BLaER1 (cell line): ENCODE data around the gene FGF12.
A peak's percentile ranks its signal among the peaks of the same experiment; 100 is the strongest.

Experiments used
- H3K27ac ChIP-seq: shearing (Covaris generic); formaldehyde crosslinking; 2 replicates; pipeline ENCODE4 v1.8.1; 2022
- H3K27me3 ChIP-seq: shearing (Covaris generic); formaldehyde crosslinking; 2 replicates; pipeline ENCODE4 v1.8.1; 2022
- H3K36me3 ChIP-seq: shearing (Covaris generic); formaldehyde crosslinking; 2 replicates; pipeline ENCODE4 v1.8.1; 2022
- H3K4me1 ChIP-seq: shearing (Covaris generic); formaldehyde crosslinking; 2 replicates; pipeline ENCODE4 v1.8.1; 2022
- H3K4me2 ChIP-seq: shearing (Covaris generic); formaldehyde crosslinking; 2 replicates; pipeline ENCODE4 v1.8.1; 2022
- H3K4me3 ChIP-seq: shearing (Covaris generic); formaldehyde crosslinking; 2 replicates; pipeline ENCODE4 v1.8.1; 2022
- H3K9ac ChIP-seq: shearing (Covaris generic); formaldehyde crosslinking; 2 replicates; pipeline ENCODE4 v1.8.1; 2022
- H3K9me3 ChIP-seq: shearing (Covaris generic); formaldehyde crosslinking; 2 replicates; pipeline ENCODE4 v1.8.1; 2022
- H4K20me1 ChIP-seq: shearing (Covaris generic); formaldehyde crosslinking; 2 replicates; pipeline ENCODE4 v1.8.1; 2022
- Cebpa-rat ChIP-seq: shearing (Covaris generic); IDR thresholded peaks from 2 replicates; pipeline ENCODE4 v1.8.1; 2022

Gene FGF12

DNA sequence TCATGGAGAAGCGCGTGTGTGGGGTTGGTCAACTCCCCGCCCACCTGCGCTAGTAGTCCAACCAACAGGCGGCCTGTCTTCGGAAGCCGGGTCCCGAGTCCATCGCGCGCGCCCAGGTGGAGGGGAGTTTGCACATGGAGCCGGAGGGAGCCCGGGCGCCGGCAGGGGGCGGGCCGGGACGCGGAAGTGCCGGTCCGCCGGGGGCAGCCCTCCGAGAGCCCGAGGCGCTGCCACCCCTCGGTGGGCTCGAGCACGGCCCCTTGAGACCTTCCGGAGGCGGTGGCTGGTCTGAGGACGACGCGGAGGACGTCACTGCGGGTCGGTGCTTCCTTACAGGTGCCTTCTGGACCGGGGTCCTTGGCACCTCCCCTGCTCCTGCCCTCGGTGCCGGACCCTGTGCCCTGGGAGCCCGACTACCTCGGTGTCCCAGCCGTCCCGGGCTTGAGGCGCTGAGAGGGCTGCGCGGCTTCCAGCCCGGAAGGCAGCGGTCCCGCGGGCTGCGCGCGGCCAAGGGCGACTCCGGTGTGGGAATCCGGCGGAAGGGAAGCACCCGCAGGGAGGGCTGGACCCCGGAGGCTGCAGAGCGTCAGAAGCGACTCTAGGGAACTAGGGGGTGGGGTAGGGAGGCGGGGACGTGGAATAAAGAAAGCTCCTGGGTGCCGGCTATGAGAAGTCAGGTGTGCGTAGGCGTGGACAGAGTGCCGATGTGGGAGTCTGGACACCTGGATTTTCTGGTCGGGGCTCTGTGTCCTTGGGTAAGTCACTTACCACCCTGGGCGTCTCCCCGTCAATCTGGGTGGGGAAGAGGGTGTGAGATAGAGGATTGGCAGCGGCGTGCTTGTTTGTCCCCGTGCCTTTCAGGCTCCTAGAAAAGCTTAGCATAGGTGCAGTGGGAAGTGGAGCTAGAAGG lies 212.3 kb downstream of the FGF12 start:
- Histone ChIP-seq H3K27ac (no peak overlapping the region), H3K4me3 (no peak overlapping the region), H3K4me2 (no peak overlapping the region), H3K9me3 (peaks cover 25% of the 10 kb centered on the region), H3K4me1 (no peaks in the 10 kb centered on the region), H3K36me3 (no peaks in the 10 kb centered on the region), H3K9ac (no peak overlapping the region), H4K20me1 (no peaks in the 10 kb centered on the region), H3K27me3 (no peaks in the 10 kb centered on the region)
- TF ChIP-seq Cebpa-rat = no peak

DNA sequence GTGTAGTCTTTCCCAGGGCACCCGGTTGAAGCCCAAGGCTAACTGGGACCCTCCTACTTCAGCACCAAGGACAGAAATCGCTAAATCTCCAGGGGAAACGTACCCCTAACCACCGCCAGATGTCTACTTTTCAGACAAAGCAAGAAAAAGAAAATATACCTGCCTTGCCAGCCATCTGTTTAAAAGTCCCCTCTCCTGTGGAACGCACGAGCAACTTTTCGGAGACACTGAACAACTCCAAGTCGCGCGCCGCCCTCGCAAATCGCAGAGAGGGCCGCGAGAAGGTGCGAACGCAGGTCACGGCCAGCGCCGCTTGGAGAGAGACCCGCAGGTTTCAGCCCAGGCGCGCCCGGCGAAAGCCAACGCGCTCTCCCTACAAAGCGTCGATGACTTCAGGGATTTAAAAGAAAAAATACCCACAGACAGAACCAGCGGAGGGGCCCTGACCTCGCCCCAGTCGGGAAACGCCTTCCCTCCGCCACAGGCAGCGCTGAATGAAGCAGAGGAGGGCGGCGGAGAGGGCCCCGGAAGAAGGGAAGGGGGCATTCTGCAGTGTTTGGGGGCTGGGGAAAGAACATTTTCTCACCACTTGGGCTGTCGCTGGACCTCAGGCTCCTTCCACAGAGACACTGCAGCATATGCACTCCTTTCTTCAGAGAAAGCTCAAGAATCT lies 213.1 kb downstream of the FGF12 start:
- H3K4me3 ChIP-seq = no peak overlapping the region
- H3K9ac ChIP-seq = no peak overlapping the region
- no peak for TF ChIP-seq Cebpa-rat
- no peaks in the 10 kb centered on the region for H3K36me3 ChIP-seq
- H4K20me1 ChIP-seq = no peaks in the 10 kb centered on the region
- no peak overlapping the region for H3K27ac ChIP-seq
- H3K9me3 ChIP-seq = peaks cover 25% of the 10 kb centered on the region
- H3K4me1 ChIP-seq = no peaks in the 10 kb centered on the region
- no peaks in the 10 kb centered on the region for H3K27me3 ChIP-seq
- H3K4me2 ChIP-seq = no peak overlapping the region

DNA sequence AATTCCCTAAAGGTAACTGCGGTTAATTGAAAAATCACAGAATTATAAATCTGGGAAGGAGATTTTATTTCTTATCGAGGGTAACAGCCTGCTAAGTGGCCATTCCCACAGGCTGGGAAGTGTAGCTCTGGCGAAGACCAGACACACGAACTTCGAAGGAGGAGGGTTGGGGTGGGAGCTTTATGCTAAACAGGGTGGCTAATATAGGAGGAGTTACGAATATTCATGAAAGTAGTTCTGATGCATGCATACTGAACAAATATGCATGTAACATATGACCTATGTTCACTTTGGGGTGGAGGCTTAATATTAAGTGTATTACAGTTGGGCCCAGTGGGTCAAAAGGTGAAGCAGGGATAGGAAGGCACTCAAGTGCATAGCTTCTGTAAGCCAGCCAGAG lies 221.6 kb downstream of the FGF12 start:
- Histone ChIP-seq H3K27me3 (no peaks in the 10 kb centered on the region), H3K27ac (no peak overlapping the region), H4K20me1 (no peaks in the 10 kb centered on the region), H3K36me3 (no peaks in the 10 kb centered on the region), H3K9me3 (peaks cover 5% of the 10 kb centered on the region; the same call in 1 of the 2 replicates), H3K4me1 (no peaks in the 10 kb centered on the region), H3K4me3 (no peak overlapping the region), H3K9ac (no peak overlapping the region), H3K4me2 (no peak overlapping the region)
- no peak for TF ChIP-seq Cebpa-rat

DNA sequence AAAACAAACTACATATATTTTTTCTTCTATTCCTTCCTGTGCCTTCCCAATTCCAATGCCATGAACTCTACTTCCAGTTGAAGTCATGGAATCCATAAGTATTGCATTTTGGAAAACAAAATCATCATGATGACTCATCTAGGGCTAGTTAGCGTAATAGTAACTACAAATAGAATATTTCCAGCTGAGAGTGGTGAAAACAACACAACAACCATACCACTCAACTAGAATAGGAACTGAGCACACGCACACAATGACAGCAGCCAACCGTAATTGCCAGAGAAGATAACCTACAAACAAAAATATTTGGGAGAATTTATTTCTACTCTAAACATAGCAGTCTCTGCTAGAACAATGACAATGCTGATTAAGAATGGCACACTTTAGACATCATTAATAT lies 225.9 kb downstream of the FGF12 start:
- no peak overlapping the region for H3K4me3 ChIP-seq
- no peaks in the 10 kb centered on the region for H3K27me3 ChIP-seq
- no peak for TF ChIP-seq Cebpa-rat
- H3K9ac ChIP-seq = no peak overlapping the region
- no peaks in the 10 kb centered on the region for H3K36me3 ChIP-seq
- no peak overlapping the region for H3K4me2 ChIP-seq
- H3K27ac ChIP-seq = no peak overlapping the region
- H4K20me1 ChIP-seq = no peaks in the 10 kb centered on the region
- no peaks in the 10 kb centered on the region for H3K9me3 ChIP-seq
- H3K4me1 ChIP-seq = no peaks in the 10 kb centered on the region

DNA sequence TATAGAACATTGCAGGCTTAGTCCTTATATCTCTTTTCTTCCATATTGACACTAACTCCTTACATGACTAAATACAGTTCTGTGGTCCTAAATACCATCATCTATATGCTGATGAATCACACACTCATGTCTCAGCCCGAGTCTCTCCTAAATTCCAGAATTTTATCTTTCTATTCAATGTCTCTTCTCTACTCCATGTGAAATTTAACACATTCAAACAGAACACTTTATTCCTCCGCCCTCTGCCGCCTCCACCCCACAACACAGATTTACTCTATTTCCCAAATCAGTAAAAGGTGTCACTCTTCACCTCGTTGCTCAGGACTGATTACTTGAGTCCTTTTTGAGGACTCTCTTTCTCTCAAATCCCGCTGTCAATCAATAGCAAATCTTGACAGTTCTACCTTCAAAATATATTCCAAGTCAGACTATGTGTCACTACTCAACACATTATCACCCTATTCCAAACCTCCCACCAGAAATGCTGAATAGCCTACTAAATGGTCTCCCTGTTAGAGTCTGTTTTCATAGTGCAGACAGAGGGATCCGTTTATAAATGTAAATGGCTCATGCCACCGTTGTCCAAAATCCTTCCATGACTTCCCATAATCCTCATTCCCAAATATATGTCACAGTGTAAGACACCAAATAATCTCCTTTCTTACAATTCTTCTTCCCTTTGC lies 230.3 kb downstream of the FGF12 start:
- Histone ChIP-seq H4K20me1 (no peaks in the 10 kb centered on the region), H3K27me3 (no peaks in the 10 kb centered on the region), H3K4me3 (no peak overlapping the region), H3K36me3 (no peaks in the 10 kb centered on the region), H3K9ac (no peak overlapping the region), H3K27ac (no peak overlapping the region), H3K4me1 (peaks cover 14% of the 10 kb centered on the region), H3K4me2 (no peak overlapping the region), H3K9me3 (no peaks in the 10 kb centered on the region)
- no peak for TF ChIP-seq Cebpa-rat

DNA sequence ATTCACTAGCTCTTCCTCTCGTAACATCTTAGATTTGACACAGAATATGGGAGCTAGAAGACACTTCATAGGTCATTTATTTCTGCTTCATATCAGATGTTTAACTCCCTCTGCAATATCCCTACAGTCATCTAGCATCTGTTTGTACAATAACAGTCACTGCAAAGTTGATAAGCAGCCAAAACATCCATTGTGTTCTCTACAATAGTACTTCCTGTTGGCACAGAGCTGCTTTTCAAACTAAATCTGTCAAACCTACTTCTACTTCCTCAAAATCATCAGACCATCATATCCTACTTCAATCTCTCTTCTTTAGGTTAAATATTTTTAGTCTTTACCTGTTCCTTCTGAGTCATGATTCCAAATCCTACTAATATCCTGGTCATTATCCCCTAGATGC lies 233.2 kb downstream of the FGF12 start:
- peaks cover 14% of the 10 kb centered on the region for H3K4me1 ChIP-seq
- H3K9ac ChIP-seq = no peak overlapping the region
- H3K27me3 ChIP-seq = no peaks in the 10 kb centered on the region
- peak overlapping the region; percentile 59 for H3K27ac ChIP-seq
- no peak overlapping the region for H3K4me3 ChIP-seq
- H3K4me2 ChIP-seq = peak overlapping the region; percentile 57
- H4K20me1 ChIP-seq = no peaks in the 10 kb centered on the region
- no peaks in the 10 kb centered on the region for H3K36me3 ChIP-seq
- H3K9me3 ChIP-seq = no peaks in the 10 kb centered on the region
- TF ChIP-seq Cebpa-rat = no peak

DNA sequence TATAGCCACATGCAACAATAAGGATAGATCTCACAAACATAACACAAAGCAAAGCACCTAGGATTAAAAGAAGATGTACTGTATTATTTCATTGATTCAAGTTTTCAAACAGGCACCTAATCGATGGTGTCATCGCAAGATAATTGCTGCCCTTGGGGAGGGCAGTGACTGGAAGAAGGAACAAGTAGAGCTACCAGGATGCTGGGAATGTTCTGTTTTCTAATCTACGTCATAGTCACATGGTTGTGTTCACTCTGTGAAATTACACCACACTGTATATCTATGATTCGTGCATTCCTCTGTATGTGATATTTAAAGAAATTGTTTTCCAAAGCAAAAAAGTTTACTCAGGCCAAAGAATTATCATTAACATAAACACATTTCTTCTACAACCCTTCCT lies 236.6 kb downstream of the FGF12 start:
- Histone ChIP-seq H3K4me2 (no peak overlapping the region), H3K36me3 (no peaks in the 10 kb centered on the region), H3K27me3 (no peaks in the 10 kb centered on the region), H4K20me1 (no peaks in the 10 kb centered on the region), H3K4me3 (no peak overlapping the region), H3K27ac (no peak overlapping the region), H3K9me3 (no peaks in the 10 kb centered on the region), H3K9ac (no peak overlapping the region), H3K4me1 (peaks cover 14% of the 10 kb centered on the region)
- TF ChIP-seq Cebpa-rat = no peak

DNA sequence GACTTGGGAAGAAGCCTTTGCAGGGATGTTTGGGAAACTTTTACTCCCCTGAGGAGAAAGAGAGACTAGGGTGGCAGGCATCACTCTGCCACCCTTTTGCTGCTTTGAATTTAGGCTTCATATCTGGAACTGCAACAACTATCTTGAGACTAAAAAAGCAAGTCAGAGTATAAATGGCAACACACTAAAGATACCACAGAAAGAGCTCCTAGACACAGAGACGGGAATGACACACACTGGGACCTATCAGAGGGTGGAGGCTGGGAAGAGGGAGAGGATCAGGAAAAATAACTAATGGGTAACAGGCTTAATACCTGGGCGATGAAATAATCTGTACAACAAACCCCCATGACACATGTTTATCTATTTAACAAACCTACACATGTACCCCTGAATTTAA lies 237.8 kb downstream of the FGF12 start:
- H3K9me3 ChIP-seq = no peaks in the 10 kb centered on the region

DNA sequence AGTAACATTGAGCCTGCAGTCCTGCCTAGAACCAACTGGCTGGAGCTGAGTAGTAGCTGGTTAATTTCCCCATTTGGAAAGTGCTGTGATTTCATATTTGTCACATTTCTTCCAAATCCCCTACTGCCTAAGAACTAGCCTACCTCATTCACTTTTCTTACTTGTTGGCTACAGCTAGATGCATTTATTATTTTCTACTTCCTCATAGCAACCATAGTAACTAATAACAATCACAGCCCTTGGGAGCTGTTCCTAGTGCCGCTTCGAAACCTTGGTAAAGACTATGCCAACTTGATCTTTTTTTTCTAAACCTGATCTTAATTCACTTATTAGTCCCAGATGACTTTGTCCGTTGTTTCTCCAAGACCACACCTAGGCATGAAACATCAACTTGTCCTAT lies 240.3 kb downstream of the FGF12 start:
- Histone ChIP-seq H4K20me1 (no peaks in the 10 kb centered on the region), H3K4me1 (no peaks in the 10 kb centered on the region), H3K4me2 (no peak overlapping the region), H3K27ac (no peak overlapping the region), H3K36me3 (no peaks in the 10 kb centered on the region), H3K9me3 (no peaks in the 10 kb centered on the region), H3K4me3 (no peak overlapping the region), H3K9ac (no peak overlapping the region), H3K27me3 (no peaks in the 10 kb centered on the region)
- no peak for TF ChIP-seq Cebpa-rat

More for the DNA sequence above, 237.8 kb downstream of the FGF12 start:
- Histone ChIP-seq H3K4me1 (peaks cover 14% of the 10 kb centered on the region), H4K20me1 (no peaks in the 10 kb centered on the region), H3K27me3 (no peaks in the 10 kb centered on the region), H3K4me2 (no peak overlapping the region), H3K27ac (no peak overlapping the region), H3K4me3 (no peak overlapping the region), H3K9ac (no peak overlapping the region), H3K36me3 (no peaks in the 10 kb centered on the region)
- TF ChIP-seq Cebpa-rat = no peak

DNA sequence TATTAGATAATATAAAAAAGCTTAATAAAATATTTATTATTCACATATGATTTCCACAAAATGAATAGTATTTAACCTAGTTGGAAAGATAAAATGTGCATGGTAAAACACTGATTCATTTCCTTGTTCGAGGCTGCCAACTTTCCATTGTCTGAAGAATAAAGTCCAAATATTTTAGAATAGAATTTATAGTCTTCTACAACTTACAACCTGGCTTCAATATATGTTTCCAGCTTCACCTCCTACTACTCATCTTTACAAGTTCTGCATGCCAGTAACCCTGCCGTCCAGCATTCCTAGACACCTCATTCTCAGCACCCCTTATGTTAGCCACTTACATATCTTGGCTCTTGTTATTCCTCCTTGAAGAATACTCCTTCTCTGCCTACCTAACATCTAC lies 244.5 kb downstream of the FGF12 start:
- H3K4me3 ChIP-seq = no peak overlapping the region
- H3K36me3 ChIP-seq = no peaks in the 10 kb centered on the region
- no peaks in the 10 kb centered on the region for H3K27me3 ChIP-seq
- no peak overlapping the region for H3K27ac ChIP-seq
- no peak overlapping the region for H3K4me2 ChIP-seq
- no peaks in the 10 kb centered on the region for H3K9me3 ChIP-seq
- TF ChIP-seq Cebpa-rat = no peak
- no peaks in the 10 kb centered on the region for H3K4me1 ChIP-seq
- no peaks in the 10 kb centered on the region for H4K20me1 ChIP-seq
- H3K9ac ChIP-seq = no peak overlapping the region
